ENCODE data around the gene TAF1B. TPM values are rescaled to one million over a fixed set of nuclear protein-coding genes. Genes with fewer than 3 reads are reported as not detected.
A peak's percentile ranks its signal among the peaks of the same experiment; 100 is the strongest.

Gene TAF1B
- total RNA-seq, 1 donor from 2014 or later, result 19.0 TPM

DNA sequence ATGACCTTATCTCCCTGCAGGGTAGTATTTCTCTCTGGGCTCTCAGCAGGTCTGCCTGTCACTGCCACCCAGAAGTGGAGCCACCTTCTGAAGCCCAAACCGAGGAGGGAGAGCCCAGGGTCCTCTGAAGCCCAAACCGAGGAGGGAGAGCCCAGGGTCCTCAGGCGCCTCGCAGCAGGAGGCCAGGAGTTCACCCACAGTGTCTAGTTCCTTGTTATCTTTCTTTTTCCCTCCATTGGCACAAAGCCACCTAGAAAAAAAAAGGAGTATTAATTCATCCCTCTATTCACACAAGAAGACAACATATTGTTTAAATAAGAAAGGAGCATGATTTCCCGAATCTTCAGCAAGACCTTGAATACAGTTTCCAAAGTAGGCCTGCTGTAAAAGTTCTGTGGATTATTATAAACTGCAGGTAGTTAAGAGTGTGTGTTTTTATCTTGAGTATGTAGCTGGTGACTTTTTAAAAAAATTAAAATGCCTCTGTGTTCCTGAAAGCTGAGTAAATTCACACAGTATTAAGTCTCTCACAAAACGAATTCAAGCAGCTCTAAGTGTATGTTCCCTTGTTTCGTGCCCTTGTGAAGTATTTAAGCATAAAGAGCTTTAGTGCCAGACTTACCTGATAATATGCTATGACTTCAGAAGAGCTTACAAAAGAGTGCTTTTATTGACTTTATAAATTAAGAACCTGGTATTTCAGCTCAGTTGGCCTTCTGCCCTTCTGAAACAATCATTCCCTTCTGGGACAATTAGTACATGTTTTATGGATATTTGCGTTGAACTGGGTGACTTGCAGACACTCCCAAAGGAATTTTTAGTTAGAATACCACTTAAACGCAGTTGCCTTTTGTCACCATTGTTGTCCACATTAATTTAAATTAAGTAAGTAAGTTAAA is 96.6 kb downstream of the TAF1B start:
- no peak for DNase-seq (ENCODE audit: low read depth in 2 of 2)

DNA sequence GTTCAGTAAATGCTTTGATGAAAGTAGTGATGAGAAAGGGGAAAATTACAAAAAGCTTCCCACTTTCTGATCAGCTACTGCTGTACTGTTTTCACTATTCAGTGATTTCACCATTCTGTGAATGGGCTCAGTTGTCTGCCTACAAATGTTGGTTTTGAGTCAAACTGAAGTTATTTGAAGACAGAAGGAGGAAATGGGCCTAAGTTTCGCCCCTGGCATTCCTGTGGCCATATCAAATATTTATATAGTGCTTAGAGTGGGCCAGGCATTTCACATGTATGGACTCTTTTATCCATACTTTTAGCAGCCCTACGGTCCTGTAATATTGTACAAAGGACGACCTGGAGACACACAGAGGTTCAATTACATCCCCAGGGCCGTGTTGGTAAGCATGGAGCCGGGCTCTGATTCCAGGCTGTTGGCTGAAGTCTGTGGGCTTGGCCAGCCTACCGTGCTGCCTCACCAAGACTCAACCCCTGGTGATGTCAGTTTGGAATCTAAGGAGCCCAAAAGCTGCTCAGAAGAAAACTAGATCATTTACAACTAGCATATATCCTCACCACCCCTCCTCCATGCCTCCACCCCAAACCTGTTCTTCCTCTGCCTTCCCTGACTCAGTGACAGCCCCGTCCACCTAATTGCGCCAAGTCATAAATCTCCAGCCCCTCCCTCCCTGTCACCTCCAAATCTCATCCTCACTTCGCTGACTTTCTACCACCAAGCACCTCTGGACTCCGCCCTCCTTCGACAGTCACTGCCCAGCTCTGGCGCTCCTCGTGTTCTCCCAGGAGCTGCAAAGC is 98.1 kb downstream of the TAF1B start:
- no peak for DNase-seq (ENCODE audit: low read depth in 2 of 2)

DNA sequence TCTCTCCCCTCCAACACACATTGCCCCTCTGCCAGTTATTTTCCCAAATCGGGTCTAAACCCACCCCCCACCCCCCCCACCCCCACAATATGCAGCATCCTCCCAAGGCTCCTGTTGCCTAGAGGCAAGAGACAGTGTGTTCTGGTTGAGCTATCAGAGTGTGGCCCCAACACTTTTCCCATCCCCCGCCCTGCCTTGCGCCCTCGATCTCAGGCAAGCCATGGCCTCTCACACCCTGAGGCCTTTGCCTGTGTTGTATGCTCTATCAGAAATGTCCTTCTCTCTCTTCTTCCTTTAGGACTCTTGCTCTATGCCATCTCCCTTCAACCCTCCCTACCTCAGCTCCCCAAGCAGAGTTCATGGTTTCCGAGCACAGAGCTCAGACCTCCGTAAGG is 98.7 kb downstream of the TAF1B start:
- no peak for DNase-seq (ENCODE audit: low read depth in 2 of 2)

DNA sequence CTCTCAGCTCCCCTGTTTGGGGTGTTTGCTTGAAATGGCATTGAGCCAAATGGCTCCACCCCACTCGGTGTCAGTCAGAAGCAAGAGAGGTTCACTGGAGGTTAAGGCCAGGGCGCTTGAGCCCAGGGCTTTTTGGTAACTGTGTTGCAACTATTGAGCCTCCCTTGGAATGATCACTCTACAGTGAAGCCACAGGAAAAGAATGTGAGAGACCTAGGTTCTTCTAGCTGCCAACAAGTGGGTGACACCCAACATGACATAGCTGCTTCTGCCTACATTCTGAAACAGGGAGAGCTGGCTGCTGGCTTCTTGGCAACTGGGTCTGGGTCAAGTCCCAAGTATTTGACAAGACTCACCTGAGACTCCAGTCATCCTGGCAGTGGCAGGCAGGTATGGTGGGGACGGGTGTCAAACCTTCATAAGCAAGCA is 101.1 kb downstream of the TAF1B start:
- no peak for DNase-seq (ENCODE audit: low read depth in 2 of 2)

DNA sequence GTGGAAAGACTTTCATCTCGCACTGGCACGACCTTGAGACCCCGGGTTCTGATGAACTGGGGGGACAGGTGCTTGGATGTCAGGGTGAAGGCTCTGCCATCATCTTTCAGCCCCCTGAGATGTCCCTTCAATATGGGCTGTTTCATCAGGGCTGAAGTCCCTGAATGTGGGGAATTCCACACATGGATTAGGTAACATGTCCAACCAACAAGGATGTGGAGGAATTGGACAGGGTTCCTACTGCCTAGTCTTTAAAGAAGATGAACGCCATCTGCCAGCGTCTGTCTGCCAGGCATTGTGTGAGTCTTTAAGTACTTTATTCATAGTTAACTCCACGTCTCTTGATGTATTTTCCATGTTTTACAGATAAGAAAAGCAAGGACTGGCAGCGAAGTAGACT is 102.3 kb downstream of the TAF1B start:
- DNase-seq (ENCODE audit: low read depth in 2 of 2), result no peak

DNA sequence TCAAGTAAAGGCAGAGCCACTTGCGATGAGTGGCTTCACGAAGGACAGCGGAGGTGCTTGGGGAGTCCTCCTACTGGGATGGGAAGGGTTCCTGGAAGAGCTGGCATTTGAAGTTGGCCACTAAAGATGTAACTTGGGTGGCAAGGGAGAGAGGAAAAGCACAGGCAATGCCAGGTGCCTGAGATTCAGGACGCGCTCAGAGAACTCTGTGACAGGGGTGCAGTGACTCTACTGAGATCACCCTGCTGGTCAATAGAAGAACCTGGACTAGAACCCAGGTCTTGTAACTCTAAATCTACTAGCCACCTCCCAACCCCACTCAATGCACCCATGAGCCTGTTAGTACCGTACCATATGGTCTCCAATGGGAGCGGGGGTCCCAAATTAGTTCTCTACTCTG is 102.8 kb downstream of the TAF1B start:
- DNase-seq (ENCODE audit: low read depth in 2 of 2), result no peak

DNA sequence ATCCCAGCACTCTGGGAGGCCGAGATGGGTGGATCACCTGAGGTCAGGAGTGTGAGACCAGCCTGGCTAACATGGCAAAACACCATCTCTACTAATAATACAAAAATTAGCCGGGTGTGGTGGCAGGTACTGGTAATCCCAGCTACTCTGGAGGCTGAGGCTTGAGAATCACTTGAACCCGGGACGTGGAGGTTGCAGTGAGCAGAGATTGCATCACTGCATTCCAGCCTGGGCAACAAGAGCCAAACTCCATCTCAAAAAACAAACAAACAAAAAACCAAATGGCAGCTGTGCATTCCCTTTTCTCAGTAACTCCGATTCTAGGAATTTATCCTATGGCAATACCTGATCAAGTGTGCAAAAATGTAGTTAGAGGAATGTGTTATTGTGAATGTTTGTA is 103.5 kb downstream of the TAF1B start:
- DNase-seq (ENCODE audit: low read depth in 2 of 2), result no peak

DNA sequence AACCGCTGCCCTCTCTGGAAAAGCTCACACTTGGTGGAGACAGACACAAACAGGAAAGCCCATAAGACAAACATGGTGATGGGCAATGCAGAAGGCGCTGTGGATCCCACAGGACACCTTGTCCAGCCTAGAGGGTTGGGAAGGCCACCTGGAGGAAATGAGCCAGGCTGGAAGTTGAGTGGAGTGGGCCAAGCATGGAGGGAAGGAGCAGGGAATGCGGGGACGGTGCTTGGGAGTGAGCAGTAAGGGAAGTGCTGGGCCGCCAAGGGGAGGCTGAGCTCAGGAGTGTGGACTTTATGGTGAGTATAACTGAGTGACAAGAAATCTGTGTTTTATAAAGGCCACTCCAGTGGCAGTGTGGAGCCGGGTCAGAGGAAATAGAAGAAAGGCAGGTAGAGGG is 105.4 kb downstream of the TAF1B start:
- no peak for DNase-seq (ENCODE audit: low read depth in 2 of 2)

DNA sequence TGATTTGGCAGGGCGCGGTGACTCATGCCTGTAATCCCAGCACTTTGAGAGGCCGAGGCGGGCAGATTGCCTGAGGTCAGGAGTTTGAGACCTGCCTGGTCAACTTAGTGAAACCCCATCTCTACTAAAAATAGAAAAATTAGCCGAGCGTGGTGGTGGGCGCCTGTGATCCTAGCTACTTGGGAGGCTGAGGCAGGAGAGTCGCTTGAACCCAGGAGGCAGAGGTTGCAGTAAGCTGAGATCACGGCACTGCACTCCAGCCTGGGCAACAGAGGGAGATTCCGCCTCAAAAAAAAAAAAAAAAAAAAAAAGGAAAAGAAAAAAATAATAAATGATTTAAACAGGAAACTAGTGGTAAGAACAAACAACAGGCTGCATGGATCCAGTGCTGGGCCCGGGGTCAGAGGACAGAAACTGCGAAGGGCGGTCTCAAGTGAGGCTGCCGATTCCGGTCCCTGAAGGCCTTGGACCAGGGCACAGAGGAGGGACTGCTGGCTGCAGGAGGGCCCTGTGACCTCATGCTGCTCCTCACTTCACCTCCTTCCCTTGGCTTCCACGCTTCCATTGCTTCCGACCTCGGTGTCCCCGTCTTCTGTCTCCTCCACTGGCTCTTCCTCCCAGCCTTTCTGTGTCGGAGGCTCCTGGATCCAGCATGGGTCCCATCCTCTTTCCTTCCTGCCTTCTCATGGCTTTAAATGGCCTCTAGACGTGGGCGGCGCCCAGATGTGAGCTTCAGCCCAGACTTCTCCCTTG is 106.1 kb downstream of the TAF1B start:
- DNase-seq (ENCODE audit: low read depth in 2 of 2), result no peak

DNA sequence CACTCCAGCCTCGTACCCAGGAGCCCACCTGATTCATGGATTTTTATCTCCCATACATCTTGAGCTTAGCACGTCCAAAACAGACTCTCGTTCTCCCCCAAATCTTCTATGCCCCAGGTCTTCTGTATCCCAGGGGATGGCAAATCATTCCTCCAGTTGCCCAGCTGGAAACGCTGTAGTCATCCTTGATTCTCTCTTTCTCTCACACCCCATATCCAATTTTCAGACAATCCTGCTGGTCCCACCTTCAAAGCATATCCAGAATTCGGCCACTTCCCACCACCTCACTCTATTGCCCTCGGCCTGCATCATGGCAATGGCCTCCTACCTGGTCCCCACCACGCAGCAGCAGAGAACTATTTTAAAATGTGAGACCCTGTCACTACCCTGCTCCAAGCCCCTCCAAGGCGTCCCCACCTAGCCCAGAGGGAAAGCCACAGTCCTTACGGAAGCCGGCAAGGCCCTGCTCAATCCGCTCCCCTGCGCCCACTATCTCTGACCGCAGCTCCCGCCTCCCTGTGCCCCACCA is 106.8 kb downstream of the TAF1B start:
- no peak for DNase-seq (ENCODE audit: low read depth in 2 of 2)

DNA sequence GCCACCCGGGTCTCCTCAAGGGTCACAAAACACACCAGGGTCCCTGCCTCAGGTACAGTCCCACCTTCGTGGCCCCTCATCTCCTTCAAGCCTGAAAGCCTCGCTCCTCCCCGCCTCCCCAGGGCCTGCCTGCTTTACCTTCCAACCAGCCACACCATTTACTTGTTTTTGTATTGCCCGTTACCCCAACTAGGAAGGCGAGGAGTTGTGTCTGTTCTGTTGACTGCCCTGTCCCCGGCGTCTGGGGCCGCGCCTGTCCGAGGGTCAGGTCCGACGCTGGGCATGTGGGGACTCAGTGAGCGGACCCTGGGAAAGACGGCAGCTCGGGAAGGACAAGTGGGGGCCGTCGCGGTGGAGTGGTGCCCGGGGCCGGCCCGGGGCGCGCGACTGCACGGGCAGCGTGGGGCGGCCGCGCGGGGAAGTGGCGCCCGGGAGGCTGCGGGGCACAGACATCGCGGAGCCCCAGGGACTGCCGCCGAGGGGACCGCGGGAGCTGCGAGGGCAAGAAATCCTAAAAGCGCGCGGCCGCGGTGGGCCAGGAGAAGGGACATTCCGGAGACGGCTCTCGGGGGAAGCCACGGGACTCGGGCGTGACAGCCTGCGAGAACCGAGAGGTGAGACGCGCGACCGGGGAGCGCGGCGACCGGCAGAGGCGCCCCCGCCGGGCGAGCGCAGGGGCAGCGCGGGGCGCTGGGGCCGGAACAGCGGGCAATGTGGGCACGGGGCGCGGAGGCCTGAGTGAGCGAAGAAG is 107.4 kb downstream of the TAF1B start:
- DNase-seq (ENCODE audit: low read depth in 2 of 2), result peak in 1 of 2 donors; percentile 33

DNA sequence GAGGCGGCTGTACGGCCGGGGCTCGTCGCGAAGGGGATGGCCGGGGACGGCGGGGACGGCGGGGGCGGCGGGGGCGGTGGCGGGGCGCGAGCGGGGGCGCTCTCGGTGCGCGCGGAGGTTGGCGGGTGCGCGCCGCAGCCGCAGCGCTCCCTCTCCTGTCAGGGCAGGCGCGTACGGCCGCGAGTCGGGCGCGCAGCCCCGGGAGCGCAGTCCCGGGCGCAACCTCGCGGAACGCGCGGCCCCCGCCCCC is 107.9 kb downstream of the TAF1B start:
- no peak for DNase-seq (ENCODE audit: low read depth in 2 of 2)

DNA sequence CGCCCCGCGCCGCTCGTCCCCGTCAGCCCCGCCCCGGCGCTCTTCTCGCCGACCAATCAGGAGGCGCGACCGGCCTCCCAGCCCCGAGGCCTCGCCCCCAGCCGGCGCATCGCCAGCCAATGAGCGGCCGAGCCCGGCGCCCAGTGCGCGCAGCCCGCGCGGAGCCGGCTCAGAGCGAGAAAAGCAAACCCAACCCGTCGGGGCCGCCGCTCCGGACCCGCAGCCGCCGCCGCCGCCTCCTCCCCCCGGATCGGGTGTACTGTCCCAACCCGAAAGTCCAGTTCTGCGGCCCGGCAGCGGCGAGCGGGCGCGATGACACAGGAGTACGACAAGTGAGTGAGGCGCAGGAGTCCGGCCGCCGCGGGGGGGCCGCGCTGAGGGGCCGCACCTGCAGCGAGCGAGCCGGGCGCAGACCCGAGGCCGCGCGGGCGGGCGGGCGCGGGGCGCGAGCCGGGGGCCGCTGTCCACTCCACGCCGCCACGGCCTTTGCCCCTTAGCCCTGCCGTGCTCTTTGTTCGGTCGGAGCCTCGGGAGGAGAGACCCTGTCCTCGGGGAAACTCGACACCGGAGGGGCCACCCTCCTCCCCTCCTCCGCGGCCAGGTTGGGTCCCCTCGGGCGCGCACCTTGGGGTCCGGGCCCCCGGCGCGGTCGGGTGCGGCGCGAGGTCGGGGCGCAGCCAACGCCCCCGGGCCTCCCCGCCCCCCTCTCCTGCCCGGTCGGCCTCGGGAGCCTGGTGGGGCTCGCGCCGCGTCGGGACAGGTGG is 108.4 kb downstream of the TAF1B start, which contains the start of gene GRHL1:
GRHL1 (plus strand) TSS at position 172 of the 764 bp plus-strand sequence; CDS start at position 313, 141 bp downstream.
- peak; percentile 94 to 96 for DNase-seq (ENCODE audit: low read depth in 2 of 2)

DNA sequence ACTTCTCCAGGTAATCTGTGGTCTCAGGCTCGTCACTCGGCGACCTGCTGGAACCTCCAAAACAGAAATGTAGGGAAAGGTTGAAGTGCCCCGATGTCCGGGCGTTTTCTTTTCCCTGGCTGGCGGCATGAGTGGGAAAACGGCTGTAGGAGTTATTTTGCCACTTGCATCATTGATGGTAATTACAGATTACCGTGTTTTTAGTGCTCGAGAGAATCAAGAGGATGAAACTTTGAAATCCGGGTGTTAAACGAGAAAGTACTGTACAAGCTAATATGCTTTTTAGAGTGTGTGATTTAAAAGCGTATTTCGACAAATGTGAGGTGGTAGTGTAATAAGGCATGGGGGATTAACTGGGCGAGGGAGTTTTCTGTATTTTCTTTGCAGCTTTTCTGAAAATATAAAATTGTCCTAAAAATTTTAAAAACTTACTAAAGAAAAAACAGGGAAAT is 109.0 kb downstream of the TAF1B start:
- DNase-seq (ENCODE audit: low read depth in 2 of 2), result no peak

DNA sequence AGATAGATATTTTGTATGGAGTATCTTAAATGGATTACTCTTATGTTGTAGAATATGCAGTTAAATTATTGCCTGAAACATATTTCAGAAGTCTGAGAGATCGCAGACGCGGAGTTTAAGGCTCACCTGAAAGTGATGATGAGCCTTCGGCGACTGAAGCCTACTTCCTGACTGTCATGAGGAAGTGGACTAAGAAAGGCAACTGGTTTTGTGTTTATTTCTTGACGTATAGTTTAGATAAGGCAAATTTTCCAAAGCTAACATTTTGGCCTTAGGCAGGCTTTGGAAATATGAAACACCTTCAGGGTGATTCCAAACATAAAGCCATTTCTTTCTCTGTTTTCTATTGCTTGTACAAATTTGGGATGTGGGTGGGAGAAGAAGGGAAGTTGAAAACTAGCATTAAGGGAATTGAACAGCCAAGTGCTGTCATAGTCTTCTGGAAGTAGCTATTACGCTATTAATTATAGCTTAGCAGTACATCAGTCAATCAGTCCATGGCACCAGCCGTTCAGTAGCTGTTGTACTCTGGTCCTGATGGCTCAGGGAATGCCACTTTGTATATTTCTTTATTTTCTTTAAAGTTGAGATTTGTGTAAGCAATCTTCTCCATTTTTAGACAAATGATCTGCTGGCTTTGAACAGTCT is 109.7 kb downstream of the TAF1B start:
- DNase-seq (ENCODE audit: low read depth in 2 of 2), result no peak

DNA sequence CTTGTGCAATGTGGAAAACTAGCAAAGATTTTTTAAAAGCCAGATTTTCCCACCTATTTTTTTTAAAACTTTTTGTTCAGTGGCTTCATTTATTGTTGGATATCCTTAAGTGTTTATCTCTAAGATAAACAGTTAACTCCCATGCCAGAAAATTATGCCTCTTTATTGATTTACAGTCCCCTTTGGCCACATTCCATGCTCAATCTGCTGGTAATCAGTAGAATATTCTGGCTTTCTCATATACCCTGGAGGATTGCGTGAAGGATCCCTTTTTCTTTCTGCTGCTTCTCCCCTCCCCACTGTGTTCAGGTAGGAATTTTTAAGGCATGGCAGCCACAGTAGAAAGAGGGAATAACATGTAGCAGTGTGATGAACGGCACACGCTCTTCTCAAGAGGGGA is 110.9 kb downstream of the TAF1B start:
- DNase-seq (ENCODE audit: low read depth in 2 of 2), result no peak

DNA sequence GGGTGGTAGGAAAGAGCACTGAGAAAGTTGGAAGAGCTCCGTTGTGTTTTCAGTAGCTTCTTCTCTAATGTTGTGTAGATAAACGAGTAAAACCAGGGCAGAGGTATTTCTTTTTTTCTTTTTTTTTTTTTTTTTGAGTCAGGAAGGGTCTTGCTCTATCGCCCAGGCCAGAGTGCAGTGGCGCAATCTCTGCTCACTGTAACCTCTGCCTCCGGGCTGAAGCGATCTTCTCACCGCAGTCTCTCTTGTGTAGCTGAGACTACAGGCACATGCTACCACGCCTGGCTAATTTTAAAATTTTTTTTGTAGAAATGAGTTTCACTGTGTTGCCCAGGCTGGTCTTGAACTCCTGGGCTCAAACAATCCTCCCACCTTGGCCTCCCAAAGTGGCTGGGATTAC is 114.8 kb downstream of the TAF1B start:
- DNase-seq (ENCODE audit: low read depth in 2 of 2), result no peak

DNA sequence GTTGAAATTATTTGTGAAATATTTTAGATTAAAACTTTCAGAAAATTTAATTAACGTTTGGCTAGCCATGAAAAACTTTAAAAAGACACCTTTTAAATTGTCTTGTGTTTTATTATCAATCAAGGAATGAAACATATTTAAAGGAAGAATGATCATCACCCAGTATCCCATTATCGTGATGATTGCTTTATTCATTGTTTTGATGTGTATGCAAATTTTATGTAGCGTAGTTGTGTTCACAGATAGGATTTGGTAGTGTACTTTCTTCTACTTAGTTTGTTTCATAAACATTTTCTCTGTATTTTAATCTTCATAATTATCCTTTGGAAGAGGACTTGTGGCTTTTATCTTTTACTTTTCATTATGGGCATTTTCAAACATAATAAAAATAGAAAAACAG is 116.0 kb downstream of the TAF1B start:
- no peak for DNase-seq (ENCODE audit: low read depth in 2 of 2)

DNA sequence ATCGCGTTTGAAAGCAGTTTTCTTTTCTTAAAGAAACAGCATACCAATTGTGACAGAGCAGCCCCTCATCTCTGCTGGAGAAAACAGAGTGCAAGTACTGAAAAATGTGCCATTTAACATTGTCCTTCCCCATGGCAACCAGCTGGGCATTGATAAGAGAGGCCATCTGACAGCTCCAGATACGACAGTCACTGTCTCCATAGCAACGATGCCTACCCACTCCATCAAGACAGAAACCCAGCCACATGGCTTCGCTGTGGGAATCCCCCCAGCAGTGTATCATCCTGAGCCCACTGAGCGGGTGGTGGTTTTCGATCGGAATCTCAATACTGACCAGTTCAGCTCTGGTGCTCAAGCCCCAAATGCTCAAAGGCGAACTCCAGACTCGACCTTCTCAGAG is 117.7 kb downstream of the TAF1B start:
- DNase-seq (ENCODE audit: low read depth in 2 of 2), result no peak
